IMR-90 (cell line): Measurements from ENCODE around the gene LIMCH1. TPM values are rescaled to one million over a fixed set of nuclear protein-coding genes. Genes with fewer than 3 reads are reported as not detected.

Source experiments
- ELK1 ChIP-seq: fragments of 150-350 bp; IDR thresholded peaks from 2 replicates; pipeline ENCODE4 v1.6.1; 2016; ENCODE audit warnings: low read depth, mild to moderate bottlenecking, low read length, moderate library complexity, borderline replicate concordance
- FOS ChIP-seq: fragments of 150-350 bp; IDR thresholded peaks from 2 replicates; pipeline ENCODE4 v1.6.1; 2016; ENCODE audit warnings: low read depth, low read length
- MAZ ChIP-seq: IDR thresholded peaks from 2 replicates; pipeline ENCODE4 v1.6.1; 2012; ENCODE audit warnings: low read depth, mild to moderate bottlenecking, low read length, improper control_type of control experiment, moderate library complexity, borderline replicate concordance
- RFX5 ChIP-seq: IDR thresholded peaks from 2 replicates; pipeline ENCODE4 v1.8.0; 2012; ENCODE audit warnings: low read depth, mild to moderate bottlenecking, low read length, moderate library complexity
- polyA plus RNA-seq, 3 experiments: library from polyadenylated mRNA; depleted of rRNA; stranded (reverse); fragments of >200 nt; gene quantifications; 2 replicates each; pipeline ENCODE4 v1.2.3, GENCODE V29; 2012; ENCODE audit warnings: low replicate concordance in 1 of 3
- total RNA-seq: library from RNA; depleted of rRNA; stranded (reverse); fragments of >200 nt; gene quantifications from 2 replicates; pipeline ENCODE4 v1.2.3, GENCODE V29; 2012

Gene LIMCH1
- total and polyA plus RNA-seq, 2 of the 4 experiments (the other 2 are of a cell fraction) = 0.89 to 2.9 TPM

- TF ChIP-seq MAZ (no peak), RFX5 (no peak), FOS (no peak), ELK1 (no peak)
These were observed 209.5 kb downstream of the LIMCH1 start (continued) for GRCh38 chr4:41747230-41748055.
